GM19397 (cell line): ENCODE data around the gene SAYSD1.

Experiments
- ATAC-seq: cut with Tn5 transposase; IDR thresholded peaks from one replicate; pipeline ENCODE4 v1.9.1; 2021; ENCODE audit warnings: mild to moderate bottlenecking, moderate library complexity; ENCODE audit not compliant: unreplicated experiment

The SAYSD1 gene

GRCh38 chr6:39079197-39080125, 35.5 kb downstream of the SAYSD1 start:
- no peak for ATAC-seq

- no peak for ATAC-seq
Observed at GRCh38 chr6:39078695-39079094, 36.3 kb downstream of the SAYSD1 start.

- no peak for ATAC-seq
Observed at GRCh38 chr6:39077882-39078594, 36.9 kb downstream of the SAYSD1 start.

- ATAC-seq, result no peak
Observed at GRCh38 chr6:39076623-39077535, 38.1 kb downstream of the SAYSD1 start.

- no peak for ATAC-seq
Observed at GRCh38 chr6:39075807-39076622, 39.0 kb downstream of the SAYSD1 start.

GRCh38 chr6:39075010-39075686, 39.8 kb downstream of the SAYSD1 start:
- ATAC-seq, result no peak

GRCh38 chr6:39074486-39074885, 40.5 kb downstream of the SAYSD1 start:
- ATAC-seq, result no peak

- ATAC-seq, result no peak
Observed at GRCh38 chr6:39073471-39074355, 41.3 kb downstream of the SAYSD1 start.

GRCh38 chr6:39072830-39073229, 42.2 kb downstream of the SAYSD1 start:
- no peak for ATAC-seq

GRCh38 chr6:39068391-39068790, 46.6 kb downstream of the SAYSD1 start:
- ATAC-seq, result no peak

- no peak for ATAC-seq
Observed at GRCh38 chr6:39065561-39065960, 49.4 kb downstream of the SAYSD1 start.

GRCh38 chr6:39063526-39063925, 51.5 kb downstream of the SAYSD1 start:
- no peak for ATAC-seq

- no peak for ATAC-seq
Observed at GRCh38 chr6:39062014-39062740, 52.8 kb downstream of the SAYSD1 start.

GRCh38 chr6:39061588-39061987, 53.4 kb downstream of the SAYSD1 start:
- no peak for ATAC-seq

GRCh38 chr6:39061182-39061581, 53.8 kb downstream of the SAYSD1 start:
- no peak for ATAC-seq

- no peak for ATAC-seq
Observed at GRCh38 chr6:39060467-39061160, 54.4 kb downstream of the SAYSD1 start.
